Posterior vena cava (tissue), 2 donors: ENCODE data around the gene FUBP3. TPM values are rescaled to one million over a fixed set of nuclear protein-coding genes. Genes with fewer than 3 reads are reported as not detected.
A peak's percentile ranks its signal among the peaks of the same experiment; 100 is the strongest.

ENCODE experiments used
- DNase-seq: peaks from one replicate; pipeline ENCODE4 v3.0.0-alpha.2; 2020; ENCODE audit warnings: low spot score
- intact Hi-C, 2 donors: fragments of 100-400 bp; cut with DNase I; formaldehyde crosslinking; loops; one replicate each; pipeline versions ENCODE4 v1.14.1 to v1.14.2; 2022 to 2023
- total RNA-seq, 2 donors: library from RNA; stranded (reverse); fragmentation: NEBNext Ultra II Directional; extraction: Animal tissue kit (Norgen Biotek cat#: 25700); gene quantifications; one replicate each; pipeline ENCODE4 v1.2.1, GENCODE V29; 2021
- donor health status: DM: yes; HTN: yes; CAD: no.
- donor health status: DM: yes; HTN: yes; CAD: no.

Gene FUBP3
- total RNA-seq, 2 donors from 2014 or later, result 35.9 to 39.2 TPM

DNA sequence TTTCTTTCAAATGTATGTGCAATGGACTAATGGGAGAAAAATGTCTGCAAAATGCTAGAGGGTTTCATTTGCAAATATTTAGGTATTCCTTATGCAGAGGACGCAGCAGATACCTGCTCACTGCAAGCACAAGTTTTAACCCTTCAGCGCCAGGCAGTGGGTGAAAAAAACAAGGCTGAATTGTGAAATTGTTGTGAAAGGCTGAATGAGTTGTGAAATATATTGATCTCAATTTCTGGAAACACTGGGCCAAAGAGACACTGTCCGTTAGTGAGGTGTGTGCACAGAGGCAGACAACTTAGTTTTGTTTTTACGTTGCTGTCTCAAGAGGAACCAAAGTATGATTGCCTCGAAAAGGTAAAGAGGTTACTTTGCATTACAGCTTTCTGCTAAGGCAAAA, 18.8 kb downstream of the FUBP3 start:
- intact Hi-C loops, result no loop called here
- no peak for DNase-seq

DNA sequence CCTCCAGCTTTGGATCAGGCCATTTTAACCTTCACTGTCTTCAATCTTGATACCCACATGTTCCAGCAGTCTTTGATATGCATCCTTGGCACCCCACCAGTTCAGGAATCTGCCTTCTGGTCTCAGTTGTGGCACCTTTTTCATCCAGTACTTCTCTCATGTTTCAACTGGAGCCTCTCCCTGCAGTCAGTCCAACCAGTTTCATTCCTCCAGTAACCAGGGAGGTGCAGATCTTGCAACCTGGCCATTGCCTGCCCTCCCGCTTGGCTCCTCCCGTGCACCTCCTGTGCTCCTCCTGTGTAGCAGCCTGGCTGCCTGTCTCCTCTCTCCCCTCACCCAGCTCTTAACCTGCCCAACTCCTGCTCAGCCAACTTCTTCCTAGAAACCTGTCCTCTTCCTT, 20.2 kb downstream of the FUBP3 start:
- DNase-seq, result no peak
- intact Hi-C loops, result no loop called here

DNA sequence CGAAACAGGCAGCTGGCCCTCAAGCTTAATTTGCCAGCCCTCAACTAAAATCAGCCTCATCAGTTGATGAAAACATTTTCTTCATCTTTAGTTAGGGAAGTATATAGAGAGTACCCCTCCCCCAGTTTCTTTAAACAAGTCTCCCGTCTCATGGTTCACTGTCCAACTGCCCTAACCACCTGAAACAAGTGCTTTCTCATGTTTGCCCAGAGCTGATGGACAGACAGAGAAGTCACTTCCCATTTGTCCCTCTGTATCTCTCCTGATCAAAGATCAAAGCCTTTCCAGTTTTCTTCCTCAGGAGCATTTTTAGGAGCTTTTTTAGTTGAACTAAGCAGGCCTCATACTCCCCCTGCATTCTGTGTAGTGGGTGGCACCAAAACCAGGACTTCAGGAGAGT, 21.7 kb downstream of the FUBP3 start:
- intact Hi-C loops, result no loop called here

DNA sequence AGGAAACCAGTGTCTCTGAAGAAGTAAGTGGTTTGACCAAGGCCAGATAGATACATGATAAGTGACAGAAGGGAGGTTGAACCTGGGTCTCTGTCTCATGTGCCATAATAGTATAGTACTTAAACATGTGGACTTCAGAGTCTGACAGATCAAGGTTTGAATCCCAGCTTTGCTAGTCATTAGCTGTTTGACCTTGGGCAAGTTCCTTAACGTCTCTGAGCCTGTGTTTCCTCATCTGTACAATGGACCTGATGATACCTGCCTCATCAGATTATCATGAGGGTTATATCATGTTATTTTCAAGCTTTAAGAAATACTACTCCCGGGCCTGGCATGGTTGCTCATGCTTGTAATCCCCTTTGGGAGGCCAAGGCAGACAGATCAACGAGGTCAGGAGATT, 24.9 kb downstream of the FUBP3 start:
- DNase-seq, result no peak
- intact Hi-C loops, result no loop called here

More for the DNA sequence above, 21.7 kb downstream of the FUBP3 start:
- DNase-seq, result no peak

DNA sequence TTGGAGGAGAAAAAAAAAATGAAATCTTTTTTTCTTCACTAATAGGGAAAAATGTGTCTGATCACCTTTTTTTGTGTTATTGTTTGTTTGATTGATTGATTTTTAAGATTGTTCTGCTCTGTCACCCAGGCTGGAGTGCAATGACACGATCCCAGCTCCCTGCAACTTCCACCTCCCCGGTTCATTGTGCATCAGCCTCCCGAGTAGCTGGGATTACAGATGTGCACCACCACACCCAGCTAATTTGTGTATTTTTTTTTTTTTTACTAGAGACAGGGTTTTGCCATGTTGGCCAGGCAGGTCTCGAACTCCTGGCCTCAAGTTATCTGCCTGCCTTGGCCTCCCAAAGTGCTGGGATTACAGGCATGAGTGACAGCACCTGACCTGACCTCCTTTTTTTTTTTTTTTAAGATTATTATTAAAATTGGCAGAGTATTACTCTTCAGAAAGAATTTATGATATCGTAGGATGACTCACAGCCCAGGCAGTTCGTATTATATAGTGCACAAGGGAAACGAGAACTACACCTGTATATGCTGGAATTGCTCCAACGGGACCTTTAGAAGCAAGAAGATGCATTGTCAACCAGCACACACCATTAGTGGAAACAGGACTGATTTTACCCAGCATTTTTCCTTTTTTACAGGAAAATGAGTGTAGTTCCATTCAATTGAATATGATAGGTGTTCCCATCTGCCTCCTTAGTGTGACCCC, 27.7 kb downstream of the FUBP3 start:
- intact Hi-C loops, result no loop called here
- no peak for DNase-seq

DNA sequence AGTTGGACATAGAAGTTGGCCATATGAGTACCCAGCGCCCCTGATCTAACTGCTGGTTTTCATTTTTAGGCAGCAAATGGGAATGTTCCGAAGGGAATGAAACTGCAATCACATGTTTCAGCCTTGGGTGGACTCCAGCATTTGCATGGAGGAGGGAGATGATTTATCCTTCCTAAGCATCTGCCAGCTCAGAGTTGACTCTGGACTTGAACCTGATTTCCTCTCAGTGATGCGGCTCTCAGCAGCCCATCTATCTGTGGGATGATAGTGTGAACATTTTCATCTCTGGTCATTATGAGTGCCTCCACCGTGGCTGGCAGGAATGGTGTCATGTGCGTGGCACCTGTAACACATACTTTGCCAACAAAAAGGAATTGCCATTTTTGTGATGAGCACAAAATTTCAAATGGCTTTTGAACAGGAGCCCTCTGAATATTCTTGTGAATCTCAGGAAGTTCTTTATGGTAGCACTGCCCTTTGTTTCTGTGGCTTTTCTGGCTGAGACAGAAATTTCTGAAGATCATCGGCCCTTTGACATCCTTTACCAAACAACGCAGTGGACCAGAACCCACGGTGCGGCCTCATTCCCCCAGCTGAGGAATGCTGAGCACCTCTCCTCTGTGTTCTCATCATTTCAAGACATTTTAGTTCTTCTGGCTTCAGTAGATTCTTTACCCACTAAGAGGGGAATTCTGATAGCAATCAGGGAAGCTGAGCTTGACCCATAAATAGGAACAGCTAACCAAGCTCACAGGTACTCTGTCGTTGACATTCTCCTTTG, 28.5 kb downstream of the FUBP3 start:
- intact Hi-C loops, result no loop called here

DNA sequence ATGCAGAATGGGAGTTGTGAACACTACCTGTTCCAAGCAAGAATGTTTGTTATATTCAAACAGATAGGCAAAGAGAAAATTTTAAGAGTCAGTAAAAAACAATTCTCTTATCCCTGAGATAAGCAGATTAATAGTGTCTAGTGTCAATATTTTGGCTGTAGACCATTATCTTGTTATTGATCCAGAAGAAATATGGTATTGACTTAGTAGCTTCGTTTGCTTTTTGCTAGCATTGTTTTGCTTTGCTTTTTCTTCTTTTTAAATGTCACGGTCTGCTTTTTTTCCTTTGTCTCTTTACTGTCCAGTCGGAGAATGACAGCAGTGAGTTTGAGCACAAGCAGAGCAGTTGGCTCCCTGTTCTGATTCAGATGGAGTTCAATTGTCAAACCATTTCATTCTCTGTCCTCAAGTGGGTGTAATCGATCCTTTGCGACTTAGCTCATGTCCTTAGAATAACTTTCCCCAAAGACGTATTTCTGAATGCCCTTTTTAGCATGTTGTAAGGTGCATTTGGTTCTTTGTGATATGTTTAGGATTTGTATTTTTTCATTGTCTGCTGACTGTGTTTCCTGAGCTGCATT, 29.3 kb downstream of the FUBP3 start:
- intact Hi-C loops, result no loop called here

More for the DNA sequence above, 28.5 kb downstream of the FUBP3 start:
- DNase-seq, result peak; percentile 73

DNA sequence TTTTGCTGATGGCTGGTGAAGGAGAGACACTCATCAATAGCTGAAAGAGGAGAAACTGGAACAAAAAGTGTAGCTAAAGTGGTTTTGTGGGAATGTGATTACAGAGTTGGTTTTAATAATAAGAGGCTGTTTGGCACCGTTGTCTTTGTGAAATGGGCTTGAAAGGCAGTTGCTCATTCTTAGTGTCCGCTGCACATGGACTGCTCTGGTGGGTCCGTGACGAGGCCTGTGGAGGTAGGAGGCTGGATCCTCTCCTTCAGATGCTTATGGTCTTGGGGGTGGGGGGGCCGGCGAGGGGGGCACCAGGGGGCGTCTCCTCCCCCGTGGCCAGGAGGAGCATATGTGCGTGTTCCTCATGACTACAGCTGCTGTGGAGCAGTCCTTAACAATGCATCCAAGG, 29.8 kb downstream of the FUBP3 start:
- DNase-seq, result no peak
- intact Hi-C loops, result no loop called here

More for the DNA sequence above, 29.3 kb downstream of the FUBP3 start:
- DNase-seq, result no peak

DNA sequence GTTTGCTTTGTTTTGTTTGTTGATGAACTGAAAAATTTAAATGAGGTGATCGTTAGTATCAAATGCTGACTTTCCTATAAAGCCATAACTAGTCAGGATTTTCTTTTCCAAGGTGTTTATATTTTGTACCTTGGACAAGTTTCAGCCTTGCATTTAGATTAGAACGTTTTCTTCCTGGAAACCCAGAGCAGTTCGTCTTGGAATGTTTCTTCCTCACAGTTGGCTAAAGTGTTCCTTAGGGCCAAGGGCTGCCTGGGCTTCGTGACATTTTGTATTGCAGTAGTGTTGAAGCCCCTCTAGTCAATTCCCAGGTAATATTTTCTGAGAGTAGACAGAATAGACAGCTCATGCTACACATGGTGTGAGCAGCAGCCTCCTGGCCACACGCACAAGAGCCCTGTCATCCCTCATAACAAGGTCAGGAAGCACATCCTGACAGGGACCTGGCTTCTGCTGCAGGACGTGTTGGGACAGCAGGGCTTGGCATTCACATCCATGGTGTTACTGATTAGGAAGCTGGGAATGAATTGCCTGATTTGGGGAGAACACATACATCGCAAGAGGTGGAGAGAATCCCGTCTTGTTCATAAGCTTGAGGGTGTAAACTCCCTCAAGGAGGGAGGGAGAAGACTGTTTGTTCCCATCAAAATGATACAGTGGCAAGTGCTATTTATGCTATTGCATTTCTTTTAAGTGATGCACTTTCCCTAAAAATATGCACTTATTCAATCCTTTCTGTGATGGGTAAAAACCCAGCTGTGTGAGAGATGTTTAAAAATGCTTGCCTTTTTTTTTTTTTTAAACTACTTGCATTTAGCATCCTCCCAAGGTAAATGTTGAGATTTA, 31.7 kb downstream of the FUBP3 start:
- intact Hi-C loops, result loop anchor here in 1 of 2 donors (10.0 kb wide), 1 partner anchor 1244 kb away; no protein-coding TSS in a partner anchor
- no peak for DNase-seq

DNA sequence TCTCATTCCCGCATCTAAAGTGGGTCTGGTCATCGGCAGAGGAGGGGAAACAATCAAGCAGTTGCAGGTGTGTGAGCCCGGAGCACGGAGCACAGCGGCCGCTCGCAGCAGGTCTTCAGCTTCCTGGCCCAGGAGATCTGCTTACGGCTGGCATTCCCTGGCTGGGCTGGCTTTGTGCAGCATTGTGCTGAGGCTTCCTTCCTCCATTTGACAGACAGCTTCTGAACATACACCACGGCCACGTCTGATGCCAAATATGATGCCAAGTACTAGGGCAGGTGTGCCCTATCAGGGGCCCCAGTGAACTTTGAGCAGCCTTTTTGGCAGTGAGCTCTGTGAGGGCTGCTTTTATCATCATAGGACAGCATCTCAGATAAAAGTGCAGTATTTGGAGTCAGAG, 37.1 kb downstream of the FUBP3 start:
- no peak for DNase-seq
- intact Hi-C loops, result loop anchor here in 1 of 2 donors (10.0 kb wide), 1 partner anchor 1238 kb away; no protein-coding TSS in a partner anchor

DNA sequence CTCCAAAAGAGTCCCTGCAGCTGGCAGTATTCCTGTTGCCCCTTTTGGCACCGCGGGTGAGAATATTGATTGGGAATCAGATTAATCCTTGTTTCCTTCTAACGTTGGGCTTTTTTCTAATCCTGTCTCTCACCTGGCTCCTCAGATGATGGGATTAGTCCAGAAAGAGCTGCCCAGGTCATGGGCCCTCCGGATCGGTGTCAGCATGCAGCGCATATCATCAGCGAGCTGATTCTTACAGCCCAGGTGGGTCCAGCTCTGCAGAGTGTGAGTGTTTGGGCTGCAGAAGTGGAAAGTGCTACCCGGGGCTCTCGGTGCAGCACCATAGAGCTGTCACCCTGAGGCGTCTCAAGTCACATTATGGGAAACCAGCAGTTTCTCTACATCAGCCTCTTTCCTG, 44.1 kb downstream of the FUBP3 start:
- no peak for DNase-seq
- intact Hi-C loops, result no loop called here

DNA sequence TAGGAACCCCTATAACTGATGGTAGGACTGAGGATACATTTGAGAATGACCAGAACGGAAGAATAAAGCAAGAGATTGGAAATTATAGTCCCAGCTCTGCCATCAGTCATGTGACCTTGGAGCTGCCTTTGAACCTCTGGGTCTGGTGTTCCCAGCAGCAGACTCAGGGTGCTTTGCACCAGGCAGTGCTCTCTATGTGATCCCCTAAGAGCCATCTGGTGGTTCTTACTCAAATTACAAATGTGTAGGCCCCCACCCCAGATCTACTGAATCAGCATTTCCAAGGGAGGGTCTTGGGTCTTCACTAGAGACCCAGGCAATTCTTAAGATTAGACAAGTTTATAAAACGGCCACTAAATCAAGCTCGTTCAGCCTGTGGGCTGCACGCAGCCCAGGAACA, 44.8 kb downstream of the FUBP3 start:
- intact Hi-C loops, result no loop called here
- no peak for DNase-seq

DNA sequence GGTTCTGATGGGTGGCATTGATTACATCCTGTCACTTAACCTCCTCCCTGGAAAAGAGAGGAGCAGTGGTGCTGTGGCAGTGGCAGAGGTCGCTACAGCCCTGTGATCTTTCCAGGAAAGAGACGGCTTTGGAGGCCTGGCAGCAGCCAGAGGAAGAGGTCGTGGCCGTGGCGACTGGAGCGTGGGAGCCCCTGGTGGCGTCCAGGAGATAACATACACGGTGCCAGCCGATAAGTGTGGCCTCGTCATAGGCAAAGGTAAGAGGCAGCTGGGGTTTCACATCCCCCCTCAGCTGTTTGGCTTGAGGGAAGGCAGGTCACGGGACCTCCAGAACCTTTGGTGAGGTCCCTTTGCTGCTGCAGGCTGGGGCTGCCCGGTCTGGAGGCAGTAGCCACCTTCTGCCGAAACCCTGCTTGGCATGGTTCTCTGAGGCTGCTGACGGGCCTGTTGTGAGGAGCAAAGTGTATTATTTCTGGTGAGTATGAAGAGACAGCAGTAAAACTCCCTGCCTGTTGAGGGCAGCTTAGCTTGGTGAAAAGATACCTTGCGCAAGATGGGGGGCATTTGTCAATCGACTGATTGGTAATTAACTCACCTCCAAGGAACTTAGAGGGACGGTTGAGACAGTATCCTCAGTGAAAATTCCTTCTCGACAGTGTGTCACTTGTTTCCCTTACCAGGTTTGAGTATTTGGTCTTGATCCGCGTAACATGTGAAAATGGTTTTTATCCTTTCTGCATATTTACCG, 47.0 kb downstream of the FUBP3 start:
- intact Hi-C loops, result no loop called here
- peak; percentile 68 for DNase-seq

DNA sequence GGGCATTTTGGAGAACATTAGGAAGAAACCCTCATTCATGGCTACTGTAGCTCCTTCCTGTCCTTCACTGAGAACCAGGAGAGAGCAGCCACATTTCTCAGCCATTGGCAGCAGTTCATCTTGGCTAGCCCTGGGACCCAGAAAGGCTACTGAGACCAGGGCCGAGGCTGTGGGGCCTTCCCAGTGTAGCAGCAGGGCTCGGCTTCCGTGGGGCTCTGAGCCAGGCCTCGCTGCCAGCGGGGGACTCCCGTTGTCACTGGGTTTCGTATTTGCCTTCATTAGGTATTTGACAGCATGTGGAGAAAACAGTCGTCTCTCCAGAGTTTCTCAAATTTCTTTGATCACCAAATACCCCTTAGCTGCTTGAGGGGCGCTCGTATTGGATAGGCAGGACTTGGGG, 47.7 kb downstream of the FUBP3 start:
- peak; percentile 75 for DNase-seq
- intact Hi-C loops, result no loop called here

DNA sequence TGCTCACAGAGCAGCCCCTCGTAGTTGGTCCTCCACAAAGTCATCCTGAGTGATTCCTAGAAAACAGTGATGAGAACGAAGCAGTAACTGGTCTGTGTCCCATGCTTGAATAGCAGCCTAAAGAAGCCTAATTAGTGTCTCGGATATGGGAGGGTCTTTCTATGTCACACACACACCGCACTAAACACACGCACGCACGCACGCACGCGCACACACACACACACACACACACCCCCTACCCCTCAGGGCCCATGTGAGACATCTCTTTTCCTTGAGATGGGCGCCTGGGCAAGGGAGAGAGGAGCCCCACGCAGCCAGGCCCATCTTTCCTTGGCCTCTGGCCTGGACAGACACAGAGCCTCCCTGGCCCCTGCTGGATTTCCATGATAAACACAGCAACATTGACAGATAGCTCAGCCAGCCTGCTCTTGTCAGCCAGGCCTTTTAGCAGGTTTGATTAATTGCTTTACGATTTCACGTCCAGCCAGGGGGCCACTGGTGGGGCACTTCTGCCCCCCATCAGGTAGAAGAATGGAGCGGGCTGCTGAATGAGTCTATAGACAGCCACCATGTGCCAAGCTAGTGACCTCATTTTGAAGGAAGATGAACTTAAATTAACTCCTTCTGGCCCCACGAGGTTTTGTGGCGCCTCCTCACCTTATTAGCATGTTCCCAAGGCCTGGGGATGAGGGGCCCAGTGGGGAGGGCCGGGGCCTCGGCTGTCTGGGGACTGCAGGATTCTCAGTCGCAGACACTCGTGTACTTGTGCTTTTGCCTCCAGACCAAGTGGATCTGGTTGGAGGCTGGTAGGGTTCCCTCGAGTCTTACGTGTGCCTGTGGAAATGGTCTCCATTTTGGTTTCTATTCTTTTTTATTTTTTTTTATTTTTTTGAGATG, 48.8 kb downstream of the FUBP3 start:
- intact Hi-C loops, result no loop called here
- peak; percentile 60 for DNase-seq

DNA sequence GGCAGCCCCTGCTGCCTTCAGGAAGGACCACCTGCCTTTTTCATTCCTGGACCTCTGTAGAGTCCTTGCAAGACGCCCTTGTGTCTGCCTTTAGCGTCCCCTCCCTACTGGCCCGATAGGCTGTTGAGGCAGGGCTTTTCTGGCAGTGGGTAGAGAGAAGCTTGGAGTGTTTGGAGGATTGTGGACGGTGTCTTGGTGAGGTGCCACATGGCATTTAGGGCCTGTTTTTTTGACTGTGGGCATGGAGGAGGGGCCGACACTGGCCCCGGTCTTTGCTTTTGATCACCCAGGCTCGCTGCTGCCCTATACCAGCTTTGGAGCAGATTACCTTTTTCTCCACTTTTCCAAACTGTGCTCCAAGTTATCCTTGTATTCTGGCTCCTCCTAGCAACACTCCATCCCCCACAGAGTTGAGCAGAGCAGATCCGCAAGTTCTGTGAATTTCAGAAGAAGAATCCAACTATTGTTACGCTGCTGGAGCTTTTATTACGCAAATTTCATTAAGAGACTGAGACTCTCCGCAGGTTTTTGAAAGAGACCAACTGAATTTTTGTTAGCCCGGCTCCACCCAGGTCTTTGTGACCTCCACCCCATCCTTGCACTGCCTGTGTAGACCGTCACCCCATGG, 50.2 kb downstream of the FUBP3 start:
- intact Hi-C loops, result no loop called here
- no peak for DNase-seq

DNA sequence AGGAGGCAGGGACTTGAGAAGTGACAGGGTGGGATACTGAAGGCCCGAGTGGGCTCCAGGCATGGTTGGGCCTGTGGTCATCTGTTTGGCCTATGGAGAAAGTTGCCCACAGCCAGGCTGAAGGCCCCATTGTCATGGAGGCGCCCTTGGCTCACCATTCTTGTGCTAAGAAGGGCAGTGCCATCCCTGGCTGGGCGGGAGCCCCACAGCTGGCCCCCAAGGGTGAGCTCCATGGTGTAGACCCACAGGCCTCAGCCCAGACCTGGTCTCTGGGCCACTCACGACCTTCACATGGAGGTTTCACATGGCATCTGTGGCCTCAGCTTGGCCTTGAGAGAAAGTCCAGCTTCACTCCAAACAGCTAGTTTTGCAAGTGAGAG, 50.7 kb downstream of the FUBP3 start:
- intact Hi-C loops, result no loop called here
- peak; percentile 68 for DNase-seq
